Psoas muscle (tissue), 8 donors: ENCODE measurements around the gene CFHR3. TPM values are rescaled to one million over a fixed set of nuclear protein-coding genes. Genes with fewer than 3 reads are reported as not detected.
"Not testable (repeated sequence)": the region's sequence is repeated elsewhere in the genome, so short reads cannot be mapped to it uniquely, and the experiment has no call there.

Source experiments
- ATAC-seq, 4 donors: fragments of 200-7000 bp; cut with Tn5 transposase; one replicate each; pipeline ENCODE4 v1.9.1; 2020; ENCODE audit warnings: moderate library complexity in 3 of 4, mild to moderate bottlenecking in 2 of 4
- DNase-seq, 2 donors: peaks; one replicate each; pipeline ENCODE4 v3.0.0-alpha.2; 2020
- H3K27ac ChIP-seq: fragments of 200-600 bp; one replicate; pipeline ENCODE4 v1.8.0; 2022
- H3K27me3 ChIP-seq, 3 donors: fragments of 200-600 bp in 1 of 3; one replicate each; pipeline versions ENCODE4 v1.6.1 to v1.8.0; 2013 to 2022; ENCODE audit warnings: low read length in 2 of 3, mild to moderate bottlenecking in 2 of 3, moderate library complexity in 1 of 3; ENCODE audit not compliant: insufficient read depth in 3 of 3
- H3K36me3 ChIP-seq, 2 donors: fragments of 200-600 bp in 1 of 2; one replicate each; pipeline versions ENCODE4 v1.6.1 to v1.8.0; 2013 to 2022; ENCODE audit warnings: low read depth in 1 of 2, mild to moderate bottlenecking in 1 of 2, moderate library complexity in 1 of 2; ENCODE audit not compliant: insufficient read depth in 1 of 2
- H3K4me1 ChIP-seq: fragments of 200-600 bp; one replicate; pipeline ENCODE4 v1.8.0; 2022
- H3K4me3 ChIP-seq: fragments of 200-600 bp; one replicate; pipeline ENCODE4 v1.8.0; 2022; ENCODE audit warnings: mild to moderate bottlenecking
- H3K9me3 ChIP-seq: fragments of 200-600 bp; one replicate; pipeline ENCODE4 v1.8.0; 2022
- CTCF ChIP-seq: fragments of 200-600 bp; IDR thresholded peaks from one replicate; pipeline ENCODE4 v1.8.0; 2022; ENCODE audit warnings: antibody characterized with exemption
- WGBS, 3 donors: extraction: QIAGEN DNeasy Blood & Tissue Kit; methylation state at CpG; one replicate each; pipeline versions ENCODE4 v1.1.6 to v1.1.7; 2013; 5-methylcytosine and 5-hydroxymethylcytosine counted together
- intact Hi-C, 2 donors: fragments of 100-400 bp; cut with DNase I; formaldehyde crosslinking; loops; one replicate each; pipeline versions ENCODE4 v1.11.0 to v1.14.2; 2022
- polyA plus RNA-seq, 3 donors: library from polyadenylated mRNA; stranded (reverse); fragments of 200-250 nt; gene quantifications; one replicate each; pipeline ENCODE4 v1.2.3, GENCODE V29; 2013
- total RNA-seq, 4 donors: library from RNA; stranded (reverse); fragmentation: NEBNext Ultra II Directional in 2 of 4; extraction: Animal tissue kit (Norgen Biotek cat#: 25700) in 2 of 4; gene quantifications; one replicate each; pipeline versions ENCODE4 v1.2.1 to v1.2.4, GENCODE V29; 2021 to 2023
- donor health status: healthy with polysubstance abuse.
- donor health status: DM: no; HTN: no; CAD: no; lungs with moderate emphysema.
- donor health status: Bipolar disorder and iron deficiency.
- donor health status: healthy.
- donor health status: DM: yes; HTN: yes; CAD: no.
- donor health status: DM: no; HTN: no; CAD: no.
- donor health status: DM: no; HTN: no; CAD: no.
- donor health status: DM: yes; HTN: yes; CAD: no.

The CFHR3 gene
- total and polyA plus RNA-seq, 7 donors = 0.09 to 0.16 (median 0.11) TPM; not detected in 4

- intact Hi-C loops = no loop called here
- ATAC-seq (no peak), DNase-seq (peak in 1 of 2 donors; percentile 43)
- no peaks in the 10 kb centered on the region for H3K9me3 ChIP-seq
- WGBS, 3 donors = 91 to 96% (median 95%) methylated on average over 11 to 22 of the region's 22 CpGs
- no peak overlapping the region for H3K4me3 ChIP-seq
- TF ChIP-seq CTCF = no peak
- H3K36me3 ChIP-seq = no peaks in the 10 kb centered on the region
- H3K4me1 ChIP-seq = no peaks in the 10 kb centered on the region
- H3K27me3 ChIP-seq = no peaks in the 10 kb centered on the region
- H3K27ac ChIP-seq = no peak overlapping the region
Measured at GRCh38 chr1:196808529-196809235, 34.0 kb downstream of the CFHR3 start.

GRCh38 chr1:196817442-196817841 is 42.8 kb downstream of the CFHR3 start:
- intact Hi-C loops, H3K27ac ChIP-seq, H3K4me1 ChIP-seq, DNase-seq, H3K36me3 ChIP-seq, H3K27me3 ChIP-seq, H3K9me3 ChIP-seq, ATAC-seq, H3K4me3 ChIP-seq: not testable (repeated sequence)
- 67 to 73% (median 73%) methylated on average over 4 to 6 of the region's 6 CpGs for WGBS, 3 donors

GRCh38 chr1:196819531-196819930 is 44.9 kb downstream of the CFHR3 start, which contains the start of gene CFHR1:
Gene CFHR1, plus strand, starts transcription at chr1:196819731. Its CDS starts 114 bp downstream, at chr1:196819845.
- H3K9me3 ChIP-seq, H3K27me3 ChIP-seq, DNase-seq, ATAC-seq, H3K4me1 ChIP-seq, H3K4me3 ChIP-seq, intact Hi-C loops, H3K27ac ChIP-seq, H3K36me3 ChIP-seq: not testable (repeated sequence)
- WGBS, 3 donors = no CpG with 5 or more reads among the region's 1 CpG

- DNase-seq, intact Hi-C loops, H3K4me1 ChIP-seq, ATAC-seq, H3K9me3 ChIP-seq, H3K36me3 ChIP-seq, H3K27me3 ChIP-seq, H3K27ac ChIP-seq, H3K4me3 ChIP-seq: not testable (repeated sequence)
- 2 to 8% (median 2%) methylated on average over 4 of the region's 4 CpGs for WGBS, 3 donors
Measured at GRCh38 chr1:196827860-196828259, 53.2 kb downstream of the CFHR3 start.

Other genes starting within 250 kb of the CFHR3 start
- 1 to 10 TPM in 1 of 4 donors, under 1 TPM in 3; 0.12 to 1.2 (median 0.35) TPM for gene KCNT2, start 166.4 kb upstream of the CFHR3 start, total RNA-seq
- under 1 TPM; 0.04 to 0.10 (median 0.04) TPM for gene KCNT2, start 166.4 kb upstream of the CFHR3 start, polyA plus RNA-seq
- gene CFH, start 122.8 kb upstream of the CFHR3 start, total RNA-seq = 10 to 100 TPM; 19.0 to 44.5 (median 32.5) TPM
- gene CFH, start 122.8 kb upstream of the CFHR3 start, polyA plus RNA-seq = 10 to 100 TPM; 12.5 to 24.2 (median 18.9) TPM
- not detected for gene CFHR1, start 44.9 kb downstream of the CFHR3 start, total RNA-seq
- under 1 TPM in 1 of 3 donors, not detected in 2; 0.12 TPM for gene CFHR1, start 44.9 kb downstream of the CFHR3 start, polyA plus RNA-seq
- gene CFHR4, start 113.2 kb downstream of the CFHR3 start, total RNA-seq = not detected
- gene CFHR4, start 113.2 kb downstream of the CFHR3 start, polyA plus RNA-seq = not detected
- gene CFHR2, start 168.9 kb downstream of the CFHR3 start, total RNA-seq = not detected
- gene CFHR2, start 168.9 kb downstream of the CFHR3 start, polyA plus RNA-seq = not detected
- not detected for gene CFHR5, start 202.7 kb downstream of the CFHR3 start, total RNA-seq
- gene CFHR5, start 202.7 kb downstream of the CFHR3 start, polyA plus RNA-seq = not detected